ENCODE data around the gene PLAC9.

PLAC9 gene

GRCh38 chr10:80168679-80169380 lies 36.3 kb downstream of the PLAC9 start:
- ATAC-seq (ENCODE audit: low read depth), result no peak
- peaks cover 27% of the 10 kb centered on the region for H3K4me1 ChIP-seq (ENCODE audit: insufficient read depth, poor library complexity, severe bottlenecking)
- TF ChIP-seq CTCF (IDR thresholded peaks at IDR 0.05; ENCODE audit: poor library complexity, severe bottlenecking), result no peak
- H3K27me3 ChIP-seq (ENCODE audit: insufficient read depth, poor library complexity, severe bottlenecking), result no peaks in the 10 kb centered on the region
- no peak overlapping the region for H3K4me3 ChIP-seq (ENCODE audit: severe bottlenecking)
- DNase-seq (ENCODE audit: low spot score), result no peak
- peaks cover 36% of the 10 kb centered on the region for H3K36me3 ChIP-seq (ENCODE audit: low read depth)
- no peak overlapping the region for H3K27ac ChIP-seq (ENCODE audit: poor library complexity, severe bottlenecking)
- no peaks in the 10 kb centered on the region for H3K9me3 ChIP-seq (ENCODE audit: severe bottlenecking)

GRCh38 chr10:80170026-80170425 lies 37.5 kb downstream of the PLAC9 start:
- no peak for ATAC-seq (ENCODE audit: low read depth)
- Histone ChIP-seq H3K4me3 (ENCODE audit: severe bottlenecking) (no peak overlapping the region), H3K9me3 (ENCODE audit: severe bottlenecking) (no peaks in the 10 kb centered on the region), H3K27ac (ENCODE audit: poor library complexity, severe bottlenecking) (no peak overlapping the region), H3K27me3 (ENCODE audit: insufficient read depth, poor library complexity, severe bottlenecking) (no peaks in the 10 kb centered on the region), H3K36me3 (ENCODE audit: low read depth) (peaks cover 26% of the 10 kb centered on the region), H3K4me1 (ENCODE audit: insufficient read depth, poor library complexity, severe bottlenecking) (peaks cover 16% of the 10 kb centered on the region)
- no peak for DNase-seq (ENCODE audit: low spot score)
- TF ChIP-seq CTCF (IDR thresholded peaks at IDR 0.05; ENCODE audit: poor library complexity, severe bottlenecking), result no peak

GRCh38 chr10:80170641-80171040 lies 38.1 kb downstream of the PLAC9 start:
- Histone ChIP-seq H3K27ac (ENCODE audit: poor library complexity, severe bottlenecking) (no peak overlapping the region), H3K9me3 (ENCODE audit: severe bottlenecking) (no peaks in the 10 kb centered on the region), H3K36me3 (ENCODE audit: low read depth) (peaks cover 23% of the 10 kb centered on the region), H3K4me1 (ENCODE audit: insufficient read depth, poor library complexity, severe bottlenecking) (peaks cover 10% of the 10 kb centered on the region), H3K4me3 (ENCODE audit: severe bottlenecking) (no peak overlapping the region), H3K27me3 (ENCODE audit: insufficient read depth, poor library complexity, severe bottlenecking) (no peaks in the 10 kb centered on the region)
- ATAC-seq (ENCODE audit: low read depth), result no peak
- DNase-seq (ENCODE audit: low spot score), result no peak
- no peak for TF ChIP-seq CTCF (IDR thresholded peaks at IDR 0.05; ENCODE audit: poor library complexity, severe bottlenecking)

DNA sequence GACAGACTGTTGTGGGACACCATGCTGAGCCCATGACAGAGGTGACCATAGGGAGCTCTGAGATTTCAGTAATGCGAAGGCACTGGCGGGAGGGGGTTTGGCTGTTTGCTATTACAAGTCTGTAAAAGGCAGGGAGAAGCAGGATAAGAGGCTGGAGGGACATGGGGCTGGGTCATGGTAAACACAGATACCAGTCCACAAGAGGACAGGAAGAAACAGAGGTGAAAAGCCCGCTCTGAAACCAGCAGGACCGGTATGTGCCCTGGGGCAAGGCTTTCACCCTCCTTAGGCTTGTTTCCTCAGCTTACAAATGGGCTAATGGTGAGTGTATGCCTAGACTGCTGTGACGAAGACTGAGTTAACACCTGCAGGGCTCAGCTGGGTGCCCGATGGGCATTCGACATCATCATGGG lies 38.7 kb downstream of the PLAC9 start:
- Histone ChIP-seq H3K4me1 (ENCODE audit: insufficient read depth, poor library complexity, severe bottlenecking) (peaks cover 4% of the 10 kb centered on the region), H3K36me3 (ENCODE audit: low read depth) (peaks cover 20% of the 10 kb centered on the region), H3K27me3 (ENCODE audit: insufficient read depth, poor library complexity, severe bottlenecking) (no peaks in the 10 kb centered on the region), H3K4me3 (ENCODE audit: severe bottlenecking) (no peak overlapping the region), H3K27ac (ENCODE audit: poor library complexity, severe bottlenecking) (no peak overlapping the region), H3K9me3 (ENCODE audit: severe bottlenecking) (no peaks in the 10 kb centered on the region)
- no peak for DNase-seq (ENCODE audit: low spot score)
- ATAC-seq (ENCODE audit: low read depth), result no peak
- TF ChIP-seq CTCF (IDR thresholded peaks at IDR 0.05; ENCODE audit: poor library complexity, severe bottlenecking), result no peak

DNA sequence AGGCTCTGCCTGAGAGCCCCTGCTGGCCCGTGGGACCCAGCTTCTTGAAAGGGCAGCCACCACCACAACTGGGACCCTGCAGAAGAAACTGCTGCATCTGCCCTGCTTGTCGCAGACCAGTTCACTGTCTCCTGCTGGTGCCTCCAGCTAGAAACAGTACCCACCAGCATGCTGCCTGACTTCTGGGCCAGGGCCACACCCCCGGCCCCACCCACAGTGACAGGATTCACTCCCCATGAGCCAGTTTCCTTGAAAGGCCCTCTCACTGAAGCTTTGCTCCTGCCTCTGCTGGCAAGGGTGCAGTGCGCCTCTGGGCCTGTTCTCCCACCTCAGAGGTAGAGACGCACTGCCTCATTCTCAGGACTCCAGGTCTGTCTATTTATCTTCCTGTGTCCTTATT lies 40.4 kb downstream of the PLAC9 start:
- Histone ChIP-seq H3K27ac (ENCODE audit: poor library complexity, severe bottlenecking) (no peak overlapping the region), H3K27me3 (ENCODE audit: insufficient read depth, poor library complexity, severe bottlenecking) (no peaks in the 10 kb centered on the region), H3K4me3 (ENCODE audit: severe bottlenecking) (no peak overlapping the region), H3K4me1 (ENCODE audit: insufficient read depth, poor library complexity, severe bottlenecking) (peaks cover 5% of the 10 kb centered on the region), H3K36me3 (ENCODE audit: low read depth) (peaks cover 20% of the 10 kb centered on the region), H3K9me3 (ENCODE audit: severe bottlenecking) (no peaks in the 10 kb centered on the region)
- TF ChIP-seq CTCF (IDR thresholded peaks at IDR 0.05; ENCODE audit: poor library complexity, severe bottlenecking), result no peak
- DNase-seq (ENCODE audit: low spot score) (no peak), ATAC-seq (ENCODE audit: low read depth) (peak; percentile 36; the same call in 1 of the 3 replicates)

Data from RWPE2 (cell line).